Measurements from ENCODE around the gene TAS2R60.
"Not testable (repeated sequence)": the region's sequence is repeated elsewhere in the genome, so short reads cannot be mapped to it uniquely, and the experiment has no call there.

The TAS2R60 gene

DNA sequence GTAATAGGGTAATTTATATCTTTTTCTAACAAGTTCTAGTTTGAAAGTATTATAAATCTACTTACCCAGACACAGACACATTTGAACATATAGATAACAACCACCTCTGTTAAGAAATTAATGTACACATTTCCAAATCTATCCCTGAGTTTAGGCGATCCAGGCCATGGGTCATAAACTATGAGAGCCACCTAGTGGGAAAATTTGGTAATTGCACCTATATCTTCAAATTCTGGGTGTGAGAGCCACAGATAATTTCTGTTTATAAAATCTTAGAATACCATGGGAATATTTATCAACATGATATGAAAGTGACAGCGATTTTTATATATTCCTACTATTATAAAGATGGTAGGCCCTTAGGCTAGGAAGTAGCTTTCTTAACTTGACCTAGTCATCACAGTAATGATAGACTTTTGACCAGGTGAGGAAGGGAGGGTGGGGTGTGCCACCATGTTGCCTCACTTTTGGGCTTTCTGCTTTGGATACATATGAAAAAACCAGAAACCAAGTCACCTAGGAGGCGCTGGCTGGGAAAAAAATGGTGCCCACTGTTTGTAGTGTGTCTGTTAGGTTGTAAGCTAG lies 26.6 kb upstream of the TAS2R60 start:
- POLR2A ChIA-PET: no interaction called here
- TF ChIP-seq, protein P1, sequence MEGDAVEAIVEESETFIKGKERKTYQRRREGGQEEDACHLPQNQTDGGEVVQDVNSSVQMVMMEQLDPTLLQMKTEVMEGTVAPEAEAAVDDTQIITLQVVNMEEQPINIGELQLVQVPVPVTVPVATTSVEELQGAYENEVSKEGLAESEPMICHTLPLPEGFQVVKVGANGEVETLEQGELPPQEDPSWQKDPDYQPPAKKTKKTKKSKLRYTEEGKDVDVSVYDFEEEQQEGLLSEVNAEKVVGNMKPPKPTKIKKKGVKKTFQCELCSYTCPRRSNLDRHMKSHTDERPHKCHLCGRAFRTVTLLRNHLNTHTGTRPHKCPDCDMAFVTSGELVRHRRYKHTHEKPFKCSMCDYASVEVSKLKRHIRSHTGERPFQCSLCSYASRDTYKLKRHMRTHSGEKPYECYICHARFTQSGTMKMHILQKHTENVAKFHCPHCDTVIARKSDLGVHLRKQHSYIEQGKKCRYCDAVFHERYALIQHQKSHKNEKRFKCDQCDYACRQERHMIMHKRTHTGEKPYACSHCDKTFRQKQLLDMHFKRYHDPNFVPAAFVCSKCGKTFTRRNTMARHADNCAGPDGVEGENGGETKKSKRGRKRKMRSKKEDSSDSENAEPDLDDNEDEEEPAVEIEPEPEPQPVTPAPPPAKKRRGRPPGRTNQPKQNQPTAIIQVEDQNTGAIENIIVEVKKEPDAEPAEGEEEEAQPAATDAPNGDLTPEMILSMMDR (IDR thresholded peaks at IDR 0.05; ENCODE audit: insufficient read depth, low read length, missing control alignments): peak; percentile 48
- H3K4me3 ChIP-seq (ENCODE audit: low read depth, low read length): no peak overlapping the region
- no peak for DNase-seq (ENCODE audit: low read depth, low spot score)
- CTCF ChIA-PET: interaction anchor here (0.6 to 4.7 kb wide), 45 partner anchors 8 to 414 kb away, joined by 3 to 79 read pairs (median 4); partner anchors contain the start of genes EPHA1 and GSTK1

DNA sequence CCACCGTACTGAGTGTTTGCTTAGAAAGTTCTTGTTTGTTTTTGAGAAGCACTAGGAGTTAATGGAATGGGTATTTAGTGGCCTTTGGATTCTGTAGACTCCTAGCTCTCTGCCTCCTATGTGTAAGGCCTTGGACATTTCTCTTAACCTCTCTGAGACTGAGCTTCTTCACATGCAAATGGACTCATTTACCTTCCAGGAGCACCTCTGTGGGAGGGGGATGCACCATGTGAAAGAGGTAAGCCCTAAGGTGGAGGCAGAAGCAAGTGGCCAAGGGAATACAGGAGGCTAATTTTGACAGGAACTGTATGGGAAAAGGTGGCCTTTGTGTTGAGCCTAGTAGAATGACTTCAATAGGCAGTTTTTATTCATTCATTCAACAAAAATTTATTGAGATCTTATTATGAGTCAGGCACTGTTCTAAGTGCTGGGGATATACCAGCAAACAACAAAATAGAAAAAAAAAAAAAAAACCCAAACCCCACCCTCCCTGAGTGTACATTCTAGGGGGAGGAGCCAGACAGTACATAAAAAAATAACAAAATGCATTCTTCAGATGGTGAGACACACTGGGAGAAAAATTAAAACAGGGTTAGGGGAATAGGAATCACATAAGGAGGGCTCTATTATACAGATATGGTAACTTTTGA lies 25.4 kb upstream of the TAS2R60 start:
- H3K4me3 ChIP-seq (ENCODE audit: low read depth, low read length): no peak overlapping the region
- DNase-seq (ENCODE audit: low read depth, low spot score): no peak
- TF ChIP-seq, protein P1 (IDR thresholded peaks at IDR 0.05; ENCODE audit: insufficient read depth, low read length, missing control alignments): no peak
- ChIA-PET CTCF (interaction anchor here (0.7 to 4.7 kb wide), 25 partner anchors 8 to 415 kb away, joined by 3 to 79 read pairs (median 7); partner anchors contain the start of gene EPHA1), POLR2A (no interaction called here)

DNA sequence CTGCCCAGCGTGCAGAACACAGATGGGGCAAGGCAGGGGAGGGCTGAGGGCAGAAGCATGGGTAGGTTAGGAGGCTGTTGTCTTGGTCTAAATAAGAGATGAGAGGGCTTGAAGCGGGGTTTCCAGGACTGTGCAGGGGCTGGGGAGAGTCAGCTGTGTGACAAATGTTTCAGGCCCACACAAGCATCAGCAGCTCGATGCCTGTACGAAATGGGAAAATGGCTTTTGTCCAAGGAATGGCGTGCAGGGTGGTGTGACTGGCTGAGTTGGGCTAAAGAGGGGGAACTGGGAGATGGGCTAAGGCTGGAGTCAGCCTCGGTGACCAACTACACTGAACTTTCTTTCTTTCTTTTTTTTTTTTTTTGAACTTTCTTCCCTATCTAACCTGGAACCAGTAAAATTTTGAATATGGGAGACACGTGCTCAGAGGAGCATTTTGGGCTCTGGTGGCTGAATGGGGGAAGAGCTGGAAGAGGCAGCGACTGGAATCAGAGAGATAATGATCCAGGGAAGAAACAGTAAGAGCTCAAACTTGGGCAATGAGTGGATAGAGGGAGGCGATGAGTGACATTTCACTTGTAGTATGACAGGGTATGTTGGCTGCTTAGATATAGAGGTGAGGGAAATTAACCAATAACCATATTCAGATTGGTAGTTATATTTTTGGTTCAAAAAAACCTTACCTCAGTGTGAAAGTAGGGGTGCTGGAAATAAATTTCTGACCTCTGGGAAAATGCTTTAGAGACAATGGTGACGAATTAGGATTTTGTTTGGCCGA lies 24.4 kb upstream of the TAS2R60 start:
- CTCF ChIA-PET: interaction anchor here (1.0 to 4.3 kb wide), 5 partner anchors 9 to 179 kb away, joined by 3 to 22 read pairs (median 4); no protein-coding TSS in a partner anchor
- no peak overlapping the region for H3K4me3 ChIP-seq (ENCODE audit: low read depth, low read length)
- DNase-seq (ENCODE audit: low read depth, low spot score): no peak
- TF ChIP-seq, protein P1 (IDR thresholded peaks at IDR 0.05; ENCODE audit: insufficient read depth, low read length, missing control alignments): no peak
- POLR2A ChIA-PET: no interaction called here

DNA sequence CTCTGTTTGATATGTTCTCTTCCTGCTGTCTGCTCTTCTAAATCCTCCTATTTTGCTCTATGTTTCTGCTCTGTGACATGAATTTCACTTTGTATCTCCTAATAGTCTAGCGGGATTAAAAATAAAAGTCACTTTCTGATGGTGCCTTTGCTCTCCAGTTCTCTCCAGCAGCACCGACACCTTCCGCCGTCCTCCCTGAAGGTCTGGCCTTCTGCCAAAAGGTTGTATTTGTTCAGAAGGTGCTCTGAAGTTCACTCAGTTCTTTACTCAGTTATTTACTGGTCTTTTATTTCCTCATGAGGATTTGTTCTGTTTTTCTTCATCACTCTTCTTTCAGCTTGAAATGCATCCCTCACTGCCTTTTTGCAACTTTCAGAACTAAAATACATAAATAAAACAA lies 23.4 kb upstream of the TAS2R60 start:
- ChIA-PET POLR2A (no interaction called here), CTCF (interaction anchor here (0.8 to 0.9 kb wide), 3 partner anchors 38 to 179 kb away, joined by 3 read pairs; no protein-coding TSS in a partner anchor)
- DNase-seq (ENCODE audit: low read depth, low spot score): no peak
- H3K4me3 ChIP-seq (ENCODE audit: low read depth, low read length): no peak overlapping the region
- TF ChIP-seq, protein P1 (IDR thresholded peaks at IDR 0.05; ENCODE audit: insufficient read depth, low read length, missing control alignments): no peak

DNA sequence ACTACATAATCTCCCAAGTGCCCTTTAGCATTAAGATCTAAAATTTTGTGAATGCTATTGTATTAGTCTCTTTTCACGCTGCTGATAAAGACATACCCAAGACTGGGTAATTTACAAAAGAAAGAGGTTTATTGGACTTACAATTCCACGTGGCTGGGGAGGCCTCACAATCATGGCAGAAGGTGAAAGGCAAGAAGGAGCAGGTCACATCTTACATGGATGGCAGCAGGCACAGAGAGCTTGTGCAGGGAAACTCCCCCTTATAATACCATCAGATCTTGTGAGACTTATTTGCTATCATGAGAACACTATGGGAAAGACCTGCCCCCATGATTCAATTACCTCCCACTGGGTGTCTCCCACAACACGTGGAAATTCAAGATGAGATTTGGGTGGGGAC lies 22.6 kb upstream of the TAS2R60 start:
- CTCF ChIA-PET: interaction anchor here (0.8 to 0.9 kb wide), 3 partner anchors 37 to 80 kb away, joined by 3 read pairs; no protein-coding TSS in a partner anchor
- POLR2A ChIA-PET; DNase-seq (ENCODE audit: low read depth, low spot score); H3K4me3 ChIP-seq (ENCODE audit: low read depth, low read length): not testable (repeated sequence)

DNA sequence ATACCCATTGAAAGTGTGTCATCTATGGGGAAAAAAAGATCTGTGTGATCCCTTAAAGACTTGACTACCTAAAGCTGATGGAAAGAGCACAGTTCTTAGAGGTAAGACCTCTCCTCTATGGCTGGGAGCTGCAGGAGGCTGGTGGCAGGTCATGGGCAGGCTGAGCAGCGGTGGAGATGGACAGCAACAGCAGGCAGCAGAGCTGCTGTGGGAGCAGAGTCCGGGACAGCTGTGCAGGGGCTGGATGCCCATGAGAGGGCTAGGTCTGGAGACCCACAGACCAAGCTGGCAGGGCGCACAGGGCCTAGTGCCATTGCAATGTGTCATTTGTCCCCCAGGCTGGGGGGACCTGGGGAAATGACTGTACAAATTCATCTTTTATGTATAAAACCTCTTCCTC lies 21.2 kb upstream of the TAS2R60 start:
- no peak for DNase-seq (ENCODE audit: low read depth, low spot score)
- ChIA-PET POLR2A (no interaction called here), CTCF (interaction anchor here (1.4 to 1.9 kb wide), 2 partner anchors 10 to 181 kb away, joined by 7 to 10 read pairs; no protein-coding TSS in a partner anchor)
- no peak overlapping the region for H3K4me3 ChIP-seq (ENCODE audit: low read depth, low read length)
- TF ChIP-seq, protein P1 (IDR thresholded peaks at IDR 0.05; ENCODE audit: insufficient read depth, low read length, missing control alignments): no peak

DNA sequence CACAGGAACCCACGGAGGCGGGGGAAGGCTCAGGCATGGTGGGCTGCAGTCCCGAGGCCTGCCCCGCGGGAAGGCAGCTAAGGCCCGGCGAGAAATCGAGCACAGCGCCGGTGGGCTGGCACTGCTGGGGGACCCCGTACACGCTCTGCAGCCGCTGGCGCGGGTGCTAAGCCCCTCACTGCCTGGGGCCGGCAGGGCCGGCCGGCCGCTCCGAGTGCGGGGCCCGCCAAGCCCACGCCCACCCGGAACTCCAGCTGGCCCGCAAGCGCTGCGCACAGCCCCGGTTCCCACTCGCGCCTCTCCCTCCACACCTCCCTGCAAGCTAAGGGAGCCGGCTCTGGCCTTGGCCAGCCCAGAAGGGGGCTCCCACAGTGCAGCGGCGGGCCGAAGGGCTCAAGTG lies 18.8 kb upstream of the TAS2R60 start:
- POLR2A ChIA-PET; H3K4me3 ChIP-seq (ENCODE audit: low read depth, low read length); DNase-seq (ENCODE audit: low read depth, low spot score): not testable (repeated sequence)
- CTCF ChIA-PET: interaction anchor here (0.9 to 1.1 kb wide), 2 partner anchors 8 to 9 kb away, joined by 4 read pairs; no protein-coding TSS in a partner anchor

Data from AG04449 (cell line).